Spleen (tissue), 7 donors: ENCODE data around the gene USP2.

Experiments used
- CTCF ChIP-seq, 11 experiments: fragments of 200-600 bp in 7 of 11; fragments of 450-650 bp in 4 of 11; sonication (generic) in 4 of 11; IDR thresholded peaks in 8 of 11; conservative IDR thresholded peaks in 3 of 11; 1 replicate in 7 of 11; 2 replicates in 4 of 11; pipeline versions ENCODE4 v1.4.0 to v1.8.0; 2016 to 2021; ENCODE audit warnings: antibody characterized with exemption in 11 of 11, inconsistent platforms in 4 of 11, mild to moderate bottlenecking in 1 of 11
- POLR2A ChIP-seq, 3 donors: fragments of 450-650 bp; IDR thresholded peaks; one replicate each; pipeline ENCODE4 v1.5.1; 2017; ENCODE audit warnings: antibody characterized with exemption in 3 of 3, mild to moderate bottlenecking in 1 of 3
- donor health status: DM: no; HTN: no; CAD: no; lungs with moderate emphysema.
- donor health status: DM: no; HTN: no; CAD: no.
- donor health status: DM: no; HTN: no; CAD: no.

GRCh38 chr11:119412072-119412471 is 30.6 kb upstream of the USP2 start:
- TF ChIP-seq CTCF (IDR thresholded peaks at IDR 0.05 in 8 of 11, conservative IDR thresholded peaks at IDR 0.05 in 3 of 11) (no peak), POLR2A (IDR thresholded peaks at IDR 0.05) (no peak)
